ENCODE results near the gene HIVEP3.

Gene HIVEP3

GRCh38 chr1:41529621-41530395 is 388.9 kb downstream of the HIVEP3 start:
- DNase-seq: no peak

GRCh38 chr1:41528726-41529605 is 389.8 kb downstream of the HIVEP3 start:
- DNase-seq: no peak

GRCh38 chr1:41528106-41528505 is 390.6 kb downstream of the HIVEP3 start:
- DNase-seq: no peak

DNA sequence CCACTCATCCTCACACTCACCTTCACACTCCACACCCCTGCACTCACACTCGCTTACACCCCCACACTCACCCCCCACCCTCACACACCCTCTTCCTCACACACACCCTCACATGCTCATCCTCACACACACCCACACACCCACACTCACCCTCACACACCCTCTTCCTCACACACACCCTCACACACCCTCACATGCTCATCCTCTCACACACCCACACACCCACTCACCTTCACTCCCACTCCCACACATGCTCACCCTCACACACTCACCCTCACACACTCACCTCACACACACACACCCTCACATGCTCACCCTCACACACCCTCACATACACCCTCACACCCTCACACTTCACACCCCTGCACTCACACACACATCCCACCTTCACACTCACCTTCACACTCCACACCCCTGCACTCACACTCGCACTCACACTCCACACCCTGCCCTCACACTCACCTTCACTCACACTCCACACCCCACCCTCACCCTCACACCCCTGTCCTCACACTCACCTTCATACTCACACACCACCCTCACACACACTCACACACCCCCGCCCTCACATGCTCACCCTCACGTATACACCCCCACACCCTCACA is 391.7 kb downstream of the HIVEP3 start:
- DNase-seq: no peak

- no peak for DNase-seq
Measured at GRCh38 chr1:41525891-41526587, 392.7 kb downstream of the HIVEP3 start.

DNA sequence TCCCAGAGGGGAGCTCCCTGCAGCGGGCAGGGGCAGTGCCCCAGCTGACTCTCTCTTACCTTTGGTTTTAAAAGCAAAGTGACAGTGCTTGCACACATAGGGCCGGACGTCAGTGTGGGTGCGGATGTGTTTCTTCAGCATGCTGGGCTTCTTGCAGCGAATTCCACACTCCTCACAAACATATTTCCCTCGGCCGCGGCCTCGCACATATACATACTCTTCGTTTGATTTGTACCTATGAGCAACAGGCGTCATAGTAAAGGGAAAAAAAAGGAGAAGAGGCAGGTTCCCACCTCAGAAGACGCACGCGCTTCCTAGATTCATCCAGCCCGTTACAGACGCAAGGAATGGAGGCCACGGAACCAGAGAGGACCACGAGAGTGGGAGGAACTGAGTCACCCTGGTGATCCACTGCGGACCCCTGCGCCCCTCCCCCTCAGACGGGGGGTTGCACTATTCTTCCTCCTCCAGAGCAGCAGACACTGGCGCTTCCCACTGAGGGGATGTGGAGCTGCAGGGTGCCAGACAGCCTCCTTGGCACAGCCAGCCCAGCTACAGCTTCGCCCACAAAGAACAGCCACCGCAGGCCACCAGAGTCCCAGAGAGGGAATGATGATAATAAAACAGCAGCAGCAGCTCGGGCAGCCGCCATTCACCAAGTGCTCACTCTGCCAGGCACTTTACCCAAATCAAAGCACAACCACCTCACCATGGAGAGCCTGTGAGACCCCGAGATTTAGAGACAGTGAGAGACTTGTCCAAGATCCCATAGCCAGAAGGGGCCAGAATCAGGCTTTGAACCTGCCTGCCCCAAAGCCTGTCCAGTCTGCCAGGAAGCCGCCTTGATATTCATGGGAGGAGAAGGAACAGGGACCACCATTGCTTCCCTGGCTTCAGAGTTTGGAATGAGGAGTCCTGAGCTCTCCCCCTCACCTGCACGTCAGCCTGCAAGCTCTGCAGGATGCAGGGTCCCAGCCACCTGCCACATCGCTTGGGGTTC is 393.7 kb downstream of the HIVEP3 start:
- no peak for DNase-seq

DNA sequence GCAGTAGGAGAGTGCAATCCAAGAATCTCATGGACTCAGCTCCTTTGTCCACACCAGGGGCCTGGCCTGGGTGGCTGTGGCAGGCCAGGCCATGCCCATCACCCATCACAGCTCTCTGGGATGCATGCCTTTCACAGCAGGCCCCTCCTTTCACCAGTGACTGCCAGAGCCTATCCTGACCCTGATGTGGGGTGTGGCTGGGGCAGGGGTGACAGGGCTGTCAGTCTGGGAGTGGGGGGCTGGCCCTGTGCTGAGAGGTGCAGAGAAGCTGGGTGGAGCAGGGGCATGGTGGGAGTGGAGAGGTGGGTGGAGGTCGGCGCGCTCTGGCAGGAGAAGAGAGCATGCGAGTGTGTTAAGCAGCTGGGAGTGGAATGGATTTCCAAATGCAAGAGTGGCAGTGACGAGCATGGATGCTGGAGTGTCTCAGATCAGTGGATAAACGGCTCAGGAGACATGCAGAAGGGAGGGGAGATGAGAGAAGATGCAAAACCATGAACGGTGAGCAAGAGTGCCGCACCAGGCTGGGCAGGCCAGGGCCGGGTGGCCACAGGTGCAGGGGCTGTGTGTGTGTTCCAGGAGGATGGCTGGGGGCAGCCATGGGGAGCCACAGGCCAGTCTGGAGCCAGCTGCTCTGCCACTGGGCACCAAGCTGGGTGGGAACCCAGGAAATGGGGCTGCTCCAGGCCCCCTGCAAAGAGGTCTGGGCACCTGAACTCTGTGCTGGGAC is 394.6 kb downstream of the HIVEP3 start:
- DNase-seq: no peak

GRCh38 chr1:41523071-41523470 is 395.7 kb downstream of the HIVEP3 start:
- no peak for DNase-seq

- no peak for DNase-seq
Measured at GRCh38 chr1:41521766-41522165, 397.0 kb downstream of the HIVEP3 start.

DNA sequence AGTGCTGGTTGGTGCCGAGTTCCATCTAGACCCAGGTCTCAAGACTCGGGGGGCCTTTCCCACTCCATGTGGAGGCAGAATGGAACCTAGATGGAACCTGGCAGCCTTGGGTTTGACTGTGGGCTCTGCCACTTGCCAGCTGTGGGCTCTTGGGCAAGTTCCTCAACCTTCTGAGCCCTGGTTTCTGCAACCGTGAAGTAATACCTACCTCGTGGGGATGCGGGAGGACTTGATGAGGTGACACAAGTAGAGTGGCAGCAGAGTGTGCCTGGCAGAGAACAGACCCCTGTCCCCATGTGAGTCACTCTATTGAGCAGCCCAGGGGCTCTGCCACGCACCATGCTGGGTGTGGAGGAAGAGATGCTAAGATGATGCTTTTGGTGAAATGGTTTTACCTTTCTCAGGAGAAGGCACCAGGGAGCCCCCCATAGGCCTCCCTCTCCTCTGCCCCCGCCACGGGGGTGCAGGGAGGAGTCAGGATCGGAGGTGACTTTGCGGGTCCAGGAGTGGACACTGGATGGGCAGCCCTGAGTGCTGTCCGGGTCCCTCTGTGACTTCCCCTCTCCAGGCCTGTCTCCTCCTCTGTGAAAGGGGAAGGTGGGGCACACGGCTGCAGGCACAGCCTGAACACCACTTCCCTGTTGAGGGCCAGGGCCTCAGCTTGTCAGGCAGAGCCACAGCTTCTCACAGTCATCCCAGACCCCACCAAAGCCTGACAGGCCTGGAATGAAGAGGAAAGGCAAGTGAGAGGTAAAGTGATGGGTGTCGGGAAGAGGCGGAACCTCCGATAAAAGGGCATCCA is 397.6 kb downstream of the HIVEP3 start:
- DNase-seq: peak; percentile 19 to 76 (median 56)

- DNase-seq: no peak
Measured at GRCh38 chr1:41519667-41520066, 399.1 kb downstream of the HIVEP3 start.

GRCh38 chr1:41518471-41518870 is 400.3 kb downstream of the HIVEP3 start:
- DNase-seq: peak in 1 of 4 experiments; percentile 34

- DNase-seq: no peak
Measured at GRCh38 chr1:41517062-41517438, 401.7 kb downstream of the HIVEP3 start.

- peak; percentile 76 to 92 (median 89) for DNase-seq
Measured at GRCh38 chr1:41516168-41517061, 402.3 kb downstream of the HIVEP3 start.

GRCh38 chr1:41515778-41516167 is 402.9 kb downstream of the HIVEP3 start:
- no peak for DNase-seq

DNA sequence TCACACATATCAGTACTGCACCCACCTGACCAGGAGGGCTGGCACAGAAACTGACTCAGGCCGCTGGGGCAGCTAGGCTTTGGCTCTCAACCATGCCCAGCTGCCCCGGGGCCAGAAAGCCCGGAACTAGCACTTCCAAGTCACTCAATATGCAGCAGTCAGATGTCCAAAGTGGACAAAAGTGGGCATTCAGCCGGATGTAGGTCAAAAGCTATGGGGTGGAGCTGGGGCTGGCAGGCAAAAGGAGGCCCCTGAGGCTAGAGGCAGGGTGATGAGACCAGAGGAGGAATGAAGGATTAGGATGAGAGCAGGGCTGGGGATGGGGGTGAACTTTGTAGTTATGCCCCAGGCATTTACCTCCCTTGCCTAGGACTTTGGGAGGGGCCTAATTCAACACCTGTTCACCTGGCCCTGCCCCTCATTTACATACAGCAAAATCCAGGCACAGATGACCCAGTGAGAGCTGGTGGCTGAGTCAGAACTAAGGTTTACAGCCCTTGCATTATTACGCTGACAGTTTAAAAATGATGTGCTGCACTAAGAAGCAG is 403.5 kb downstream of the HIVEP3 start:
- DNase-seq: no peak

DNA sequence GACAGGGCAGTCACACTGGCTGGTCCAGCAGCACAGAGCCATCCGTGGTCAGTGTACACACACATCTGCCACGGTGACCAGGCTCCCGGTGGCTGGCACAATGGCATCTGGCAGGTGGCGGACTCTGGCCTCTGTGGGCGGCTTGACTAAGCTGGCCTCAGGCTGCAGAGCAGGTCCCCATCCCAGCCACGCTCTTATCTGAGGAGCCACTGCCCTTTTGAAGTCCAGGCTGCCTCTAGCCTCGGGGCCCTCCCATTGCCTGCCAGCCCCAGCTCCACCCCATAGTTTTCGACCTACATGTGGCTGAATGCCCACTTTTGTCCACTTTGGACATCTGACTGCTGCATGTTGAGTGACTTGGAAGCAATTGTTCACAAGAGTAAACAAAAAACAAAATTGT is 404.3 kb downstream of the HIVEP3 start:
- DNase-seq: no peak

DNA sequence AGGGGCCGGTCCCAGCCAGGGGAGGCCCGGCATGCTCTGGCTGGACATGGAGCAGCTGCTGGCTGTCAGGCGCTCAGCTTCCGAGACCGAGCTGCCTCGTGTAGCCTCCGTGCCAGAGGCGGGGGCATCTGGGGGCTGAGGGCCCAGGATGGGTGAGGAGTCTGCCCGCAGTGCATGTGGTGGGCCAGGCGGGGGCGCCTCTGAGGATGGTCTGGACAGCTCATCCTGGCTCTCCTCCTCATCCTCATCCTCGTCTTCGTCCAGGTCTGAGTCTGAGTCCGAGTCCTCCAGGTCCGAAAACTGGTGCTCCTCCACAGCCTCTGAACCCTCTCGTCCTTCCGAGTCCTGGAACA is 405.4 kb downstream of the HIVEP3 start:
- DNase-seq: peak in 2 of 4 experiments; percentile 24 to 35

All from suppressor macrophage (primary cell).